OCI-LY3 (cell line): ENCODE results near the gene EPHB1.

Experiments used
- H2AFZ ChIP-seq: fragments of 200-600, 300-600 bp; shearing (Covaris generic); 2 replicates; pipeline ENCODE4 v1.6.0; 2014; ENCODE audit warnings: antibody characterized with exemption, low read depth, low read length
- H3K27ac ChIP-seq: fragments of 200-600, 300-600 bp; sonication (generic); 2 replicates; pipeline ENCODE4 v1.5.1; 2014; ENCODE audit warnings: mild to moderate bottlenecking, low read length, moderate library complexity, mixed read lengths
- H3K27me3 ChIP-seq: fragments of 200-600, 300-600 bp; sonication (generic); 2 replicates; pipeline ENCODE4 v1.6.1; 2014; ENCODE audit warnings: low read depth, low read length, mixed read lengths
- H3K36me3 ChIP-seq: fragments of 200-600, 300-600 bp; sonication (generic); replicated peaks from 2 replicates; pipeline ENCODE3; 2014; ENCODE audit warnings: low read depth, low read length, mixed read lengths
- H3K4me1 ChIP-seq: fragments of 300-600, 200-600 bp; sonication (generic); 2 replicates; pipeline ENCODE4 v1.6.1; 2014; ENCODE audit warnings: low read length, mixed read lengths
- H3K4me2 ChIP-seq: fragments of 200-600, 300-600 bp; sonication (generic); 2 replicates; pipeline ENCODE4 v1.6.1; 2014; ENCODE audit warnings: low read length, mixed read lengths
- H3K4me3 ChIP-seq: fragments of 300-600, 200-600 bp; sonication (generic); 2 replicates; pipeline ENCODE4 v1.5.1; 2014; ENCODE audit warnings: antibody characterized with exemption, mild to moderate bottlenecking, low read length, moderate library complexity
- H3K79me2 ChIP-seq: fragments of 300-600, 200-600 bp; shearing (Covaris generic); 2 replicates; pipeline ENCODE4 v1.6.1; 2014; ENCODE audit warnings: mild to moderate bottlenecking, low read length, mixed read lengths
- H3K9ac ChIP-seq: fragments of 300-600, 200-600 bp; shearing (Covaris generic); 2 replicates; pipeline ENCODE4 v1.6.0; 2014; ENCODE audit warnings: mild to moderate bottlenecking, low read length, moderate library complexity
- H3K9me3 ChIP-seq: fragments of 200-600, 300-600 bp; shearing (Covaris generic); 2 replicates; pipeline ENCODE4 v1.6.1; 2014; ENCODE audit warnings: low read length, mixed read lengths; ENCODE audit not compliant: insufficient read depth
- H4K20me1 ChIP-seq: fragments of 200-600, 300-600 bp; sonication (generic); 2 replicates; pipeline ENCODE4 v1.6.1; 2016; ENCODE audit warnings: low read length, mixed read lengths; ENCODE audit not compliant: insufficient read depth
- EZH2phosphoT487 ChIP-seq: fragments of 200-600 bp; shearing (Covaris generic); IDR thresholded peaks from 2 replicates; pipeline ENCODE4 v1.6.1; 2018; ENCODE audit warnings: antibody characterized with exemption, mixed run types, low read depth
- TF ChIP-seq, protein P1 (sequence below): fragments of 200-600, 300-600 bp; sonication (generic); IDR thresholded peaks from 2 replicates; pipeline ENCODE4 v1.5.1; 2014; ENCODE audit warnings: antibody characterized with exemption, low read length, low read depth

EPHB1 gene

DNA sequence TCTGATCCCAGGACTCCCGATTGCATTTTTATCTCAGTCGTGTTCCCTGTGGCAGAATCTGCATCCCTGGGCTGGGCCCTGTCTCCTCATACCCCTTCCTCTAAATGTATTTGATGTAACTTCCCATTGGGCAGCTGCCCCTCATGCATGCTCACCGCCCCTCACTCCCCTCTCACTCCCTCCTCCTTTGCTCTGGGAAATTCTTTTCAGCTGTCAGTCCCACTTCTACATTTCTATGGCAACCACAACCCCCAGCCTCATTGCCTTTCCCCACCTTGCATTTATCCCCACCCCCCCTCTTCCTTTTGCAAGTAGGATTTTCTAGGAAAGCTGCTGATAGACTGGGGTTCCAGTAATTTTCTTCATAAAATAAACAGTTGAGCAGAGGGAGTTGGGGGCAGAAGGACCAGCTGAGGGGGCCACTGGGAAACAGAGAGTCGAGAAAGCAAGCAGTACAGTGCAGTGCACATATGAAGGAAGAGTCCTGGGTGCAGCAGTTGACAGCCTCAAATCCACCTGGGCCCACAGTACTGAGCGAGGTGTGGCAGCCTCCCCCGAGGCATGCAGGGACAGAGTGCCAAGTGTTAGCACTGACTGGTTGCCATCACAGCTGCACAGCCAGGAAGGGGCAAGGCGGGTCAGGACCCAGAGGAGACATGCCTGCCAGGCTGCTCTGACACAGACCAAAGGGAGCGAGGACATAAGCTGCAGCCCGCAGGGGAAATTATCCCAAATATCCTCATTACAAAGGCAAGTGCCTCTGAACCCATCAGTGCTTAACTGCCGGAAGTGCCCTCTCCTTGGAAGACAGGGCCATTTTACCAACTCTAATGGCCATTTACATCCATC is 476.3 kb downstream of the EPHB1 start:
- Histone ChIP-seq H3K9ac (no peak overlapping the region), H3K4me3 (no peak overlapping the region), H3K4me2 (no peak overlapping the region), H3K4me1 (no peaks in the 10 kb centered on the region), H3K79me2 (no peaks in the 10 kb centered on the region), H4K20me1 (no peaks in the 10 kb centered on the region), H2AFZ (no peak overlapping the region), H3K27me3 (no peaks in the 10 kb centered on the region), H3K9me3 (no peaks in the 10 kb centered on the region), H3K27ac (no peak overlapping the region), H3K36me3 (no peaks in the 10 kb centered on the region)
- TF ChIP-seq, protein P1, sequence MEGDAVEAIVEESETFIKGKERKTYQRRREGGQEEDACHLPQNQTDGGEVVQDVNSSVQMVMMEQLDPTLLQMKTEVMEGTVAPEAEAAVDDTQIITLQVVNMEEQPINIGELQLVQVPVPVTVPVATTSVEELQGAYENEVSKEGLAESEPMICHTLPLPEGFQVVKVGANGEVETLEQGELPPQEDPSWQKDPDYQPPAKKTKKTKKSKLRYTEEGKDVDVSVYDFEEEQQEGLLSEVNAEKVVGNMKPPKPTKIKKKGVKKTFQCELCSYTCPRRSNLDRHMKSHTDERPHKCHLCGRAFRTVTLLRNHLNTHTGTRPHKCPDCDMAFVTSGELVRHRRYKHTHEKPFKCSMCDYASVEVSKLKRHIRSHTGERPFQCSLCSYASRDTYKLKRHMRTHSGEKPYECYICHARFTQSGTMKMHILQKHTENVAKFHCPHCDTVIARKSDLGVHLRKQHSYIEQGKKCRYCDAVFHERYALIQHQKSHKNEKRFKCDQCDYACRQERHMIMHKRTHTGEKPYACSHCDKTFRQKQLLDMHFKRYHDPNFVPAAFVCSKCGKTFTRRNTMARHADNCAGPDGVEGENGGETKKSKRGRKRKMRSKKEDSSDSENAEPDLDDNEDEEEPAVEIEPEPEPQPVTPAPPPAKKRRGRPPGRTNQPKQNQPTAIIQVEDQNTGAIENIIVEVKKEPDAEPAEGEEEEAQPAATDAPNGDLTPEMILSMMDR = no peak
- TF ChIP-seq EZH2phosphoT487 = no peak

DNA sequence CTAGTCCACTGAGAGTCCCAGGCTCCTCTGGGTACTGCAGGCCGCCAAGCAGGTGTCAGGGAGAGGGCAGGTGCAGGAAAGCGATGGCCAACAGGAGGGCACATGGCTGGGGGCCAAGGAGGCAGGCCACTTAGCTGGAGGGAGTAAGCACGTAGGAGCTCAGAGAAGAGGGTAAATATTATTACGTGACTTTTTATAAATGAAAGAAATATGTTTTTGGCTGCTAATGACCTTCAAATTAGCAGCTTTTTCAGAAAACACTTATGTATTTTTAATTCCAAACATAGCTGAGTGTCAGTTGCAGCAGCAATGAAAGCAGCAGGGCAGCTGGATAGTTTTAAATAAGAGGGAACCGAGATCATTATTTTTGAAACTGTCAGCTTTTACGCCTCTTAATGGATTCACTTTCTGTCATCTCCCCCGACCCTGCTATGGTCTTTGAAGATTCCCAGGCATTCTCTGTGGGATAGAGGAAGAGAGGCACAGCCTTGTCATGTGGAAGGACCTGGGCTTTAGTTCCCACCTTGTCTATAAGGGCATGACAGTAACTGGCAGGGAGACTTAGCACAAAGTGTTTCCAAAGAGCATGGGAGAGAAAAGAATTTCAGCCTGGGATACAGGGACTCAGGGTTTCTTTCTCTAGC is 477.1 kb downstream of the EPHB1 start:
- no peak overlapping the region for H3K4me2 ChIP-seq
- no peaks in the 10 kb centered on the region for H3K4me1 ChIP-seq
- H3K4me3 ChIP-seq = no peak overlapping the region
- no peak overlapping the region for H3K27ac ChIP-seq
- TF ChIP-seq, protein P1 = no peak
- no peak for TF ChIP-seq EZH2phosphoT487
- no peak overlapping the region for H3K9ac ChIP-seq
- H2AFZ ChIP-seq = no peak overlapping the region
- H3K9me3 ChIP-seq = no peaks in the 10 kb centered on the region
- H3K79me2 ChIP-seq = no peaks in the 10 kb centered on the region
- H3K27me3 ChIP-seq = no peaks in the 10 kb centered on the region
- no peaks in the 10 kb centered on the region for H4K20me1 ChIP-seq
- no peaks in the 10 kb centered on the region for H3K36me3 ChIP-seq

DNA sequence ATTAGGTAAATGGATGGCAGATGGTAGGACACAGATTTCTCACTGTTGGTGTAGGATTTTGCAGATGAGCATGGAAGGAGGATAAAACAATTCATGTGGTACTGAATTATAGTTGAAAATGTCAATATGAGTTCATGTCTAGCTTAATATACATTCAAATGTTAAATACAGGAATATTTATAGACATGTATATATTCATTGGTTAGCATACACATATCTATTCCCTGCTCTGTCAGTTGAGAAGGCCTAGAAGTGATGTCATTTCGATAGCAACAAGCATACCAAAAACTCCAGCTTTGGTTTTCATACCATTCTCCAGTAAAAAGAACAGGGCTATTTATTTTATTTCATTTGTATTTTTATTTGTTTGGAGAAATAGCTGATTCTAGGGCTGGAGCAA is 497.1 kb downstream of the EPHB1 start:
- Histone ChIP-seq H4K20me1 (no peaks in the 10 kb centered on the region), H3K27me3 (peaks cover 6% of the 10 kb centered on the region; the same call in 1 of the 2 replicates), H3K36me3 (no peaks in the 10 kb centered on the region), H3K4me3 (no peak overlapping the region), H2AFZ (no peak overlapping the region), H3K79me2 (no peaks in the 10 kb centered on the region), H3K9me3 (peaks cover 4% of the 10 kb centered on the region), H3K4me1 (no peaks in the 10 kb centered on the region), H3K27ac (no peak overlapping the region), H3K4me2 (no peak overlapping the region), H3K9ac (no peak overlapping the region)
- TF ChIP-seq, protein P1 = no peak
- no peak for TF ChIP-seq EZH2phosphoT487

- Histone ChIP-seq H3K9me3 (no peaks in the 10 kb centered on the region), H3K4me2 (no peak overlapping the region), H3K36me3 (no peaks in the 10 kb centered on the region), H3K27ac (no peak overlapping the region), H4K20me1 (no peaks in the 10 kb centered on the region), H3K27me3 (no peaks in the 10 kb centered on the region), H3K79me2 (no peaks in the 10 kb centered on the region), H3K4me1 (no peaks in the 10 kb centered on the region), H2AFZ (no peak overlapping the region), H3K4me3 (no peak overlapping the region), H3K9ac (no peak overlapping the region)
- TF ChIP-seq, protein P1 = no peak
- no peak for TF ChIP-seq EZH2phosphoT487
These were observed 506.6 kb downstream of the EPHB1 start for GRCh38 chr3:135301670-135302069.
